ENCODE results near the gene MDP1.
"Not testable (repeated sequence)": the region's sequence is repeated elsewhere in the genome, so short reads cannot be mapped to it uniquely, and the experiment has no call there.

The MDP1 gene

DNA sequence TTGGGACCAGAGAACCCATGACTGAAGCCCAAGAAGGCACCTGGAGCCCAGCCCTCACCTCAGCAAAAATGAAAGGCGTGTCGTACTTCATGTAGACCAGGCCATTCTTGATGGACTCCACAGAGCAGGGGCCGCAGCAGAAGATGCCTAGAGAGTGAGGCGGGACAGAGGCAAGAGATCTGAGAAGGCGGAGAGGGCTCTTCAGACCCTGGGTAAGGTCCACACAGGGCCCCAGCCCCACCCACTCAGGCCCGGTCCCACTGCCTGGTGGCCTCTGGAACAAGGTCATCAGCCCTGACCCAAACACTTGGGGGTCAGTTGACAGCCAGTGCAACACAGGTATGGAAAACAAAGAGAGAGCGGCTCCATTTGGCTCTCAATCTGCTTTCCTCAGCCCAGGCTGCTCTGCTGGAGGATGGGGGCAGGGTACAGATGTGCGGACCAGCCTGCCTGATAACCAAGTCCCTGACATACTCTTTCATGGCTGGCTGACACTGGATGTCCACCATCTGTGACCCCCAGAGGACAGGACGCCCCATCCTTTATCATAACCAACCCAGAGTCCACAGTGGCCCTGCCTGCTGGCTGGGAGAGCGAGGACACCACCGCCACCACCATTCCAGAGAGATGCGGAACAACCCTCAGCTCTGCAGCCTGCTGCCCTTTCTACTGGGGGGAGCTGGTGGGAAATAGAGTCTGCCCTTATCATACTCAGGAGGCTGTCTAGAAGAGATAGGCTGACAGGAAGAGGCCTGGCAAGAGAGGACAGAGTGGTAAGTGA lies 40.3 kb upstream of the MDP1 start:
- CTCF ChIA-PET: interaction anchor here (1.0 to 1.1 kb wide), 3 partner anchors 40 to 52 kb away, joined by 3 to 4 read pairs (median 4); no protein-coding TSS in a partner anchor
- no peaks in the 10 kb centered on the region for H3K27me3 Mint-ChIP-seq
- no peak for DNase-seq
- no peaks in the 10 kb centered on the region for H3K9me3 Mint-ChIP-seq
- H3K4me3 Mint-ChIP-seq: no peak overlapping the region
- no peak overlapping the region for H3K27ac Mint-ChIP-seq
- H3K36me3 Mint-ChIP-seq: peaks cover 5% of the 10 kb centered on the region
- H3K4me1 Mint-ChIP-seq: peaks cover 5% of the 10 kb centered on the region

DNA sequence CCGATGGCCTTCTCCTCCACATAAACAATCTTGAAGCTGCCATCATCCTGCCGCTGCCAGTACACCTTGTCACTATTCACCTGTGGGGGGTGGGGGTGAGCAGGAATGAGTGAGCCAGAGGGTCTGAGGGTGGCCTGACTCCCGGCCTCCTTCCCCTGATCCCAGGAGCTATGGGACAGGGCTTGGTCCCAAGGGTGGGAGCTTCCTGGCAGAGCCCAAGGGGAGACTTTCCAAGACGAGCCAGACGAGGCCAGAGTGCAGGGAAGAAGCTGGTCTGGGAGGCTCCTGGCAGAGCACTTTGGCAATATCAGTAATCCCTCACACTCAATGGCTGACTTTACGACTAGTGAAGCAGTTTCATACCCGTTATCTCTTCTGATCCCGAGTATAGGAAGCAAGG lies 39.6 kb upstream of the MDP1 start:
- DNase-seq: no peak
- H3K27ac Mint-ChIP-seq: no peak overlapping the region
- no peaks in the 10 kb centered on the region for H3K9me3 Mint-ChIP-seq
- CTCF ChIA-PET: interaction anchor here (1.0 kb wide), 1 partner anchor 41 kb away, joined by 4 read pairs; no protein-coding TSS in a partner anchor
- H3K36me3 Mint-ChIP-seq: peaks cover 5% of the 10 kb centered on the region
- H3K4me3 Mint-ChIP-seq: no peak overlapping the region
- peaks cover 12% of the 10 kb centered on the region for H3K4me1 Mint-ChIP-seq
- H3K27me3 Mint-ChIP-seq: no peaks in the 10 kb centered on the region

DNA sequence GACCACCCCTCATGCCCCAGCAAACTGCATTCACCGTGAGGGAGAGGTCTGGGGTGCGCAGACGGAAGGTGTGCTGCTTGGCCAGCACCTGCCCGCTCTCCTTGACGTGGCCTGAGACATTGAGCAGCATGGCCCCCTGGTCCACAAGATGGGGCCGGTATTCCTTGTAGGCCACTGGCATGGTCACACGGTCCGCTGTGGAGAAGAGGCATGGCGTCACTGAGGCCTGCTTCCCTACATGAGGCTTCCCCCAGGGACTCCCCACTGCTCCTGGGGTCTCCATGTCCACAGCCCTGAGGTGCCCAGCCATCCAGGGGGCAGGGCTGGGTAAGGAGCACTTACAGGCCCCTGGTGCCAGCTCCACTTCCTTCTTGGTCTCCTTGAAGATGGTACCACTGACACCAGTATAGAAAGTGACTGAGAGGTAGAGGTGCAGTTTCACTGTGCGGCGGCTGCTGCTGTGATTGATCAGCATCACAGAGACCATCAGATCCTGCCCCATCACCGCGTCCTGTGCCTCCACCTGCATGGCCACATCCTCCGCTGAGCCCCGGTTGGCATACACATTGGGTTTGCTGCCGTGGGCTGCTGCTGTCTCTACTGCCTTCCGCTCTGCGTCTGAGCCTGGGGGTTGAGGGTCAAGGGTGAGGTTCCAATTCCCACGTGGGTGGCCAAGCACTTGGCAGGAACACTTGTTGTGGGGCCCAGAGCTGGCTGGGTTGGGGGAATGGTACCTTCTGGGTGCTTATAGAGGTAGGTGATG lies 38.9 kb upstream of the MDP1 start:
- peaks cover 17% of the 10 kb centered on the region for H3K4me1 Mint-ChIP-seq
- CTCF ChIA-PET: interaction anchor here (0.6 to 1.0 kb wide), 2 partner anchors 13 to 42 kb away, joined by 3 to 4 read pairs; partner anchors contain the start of gene TINF2

DNA sequence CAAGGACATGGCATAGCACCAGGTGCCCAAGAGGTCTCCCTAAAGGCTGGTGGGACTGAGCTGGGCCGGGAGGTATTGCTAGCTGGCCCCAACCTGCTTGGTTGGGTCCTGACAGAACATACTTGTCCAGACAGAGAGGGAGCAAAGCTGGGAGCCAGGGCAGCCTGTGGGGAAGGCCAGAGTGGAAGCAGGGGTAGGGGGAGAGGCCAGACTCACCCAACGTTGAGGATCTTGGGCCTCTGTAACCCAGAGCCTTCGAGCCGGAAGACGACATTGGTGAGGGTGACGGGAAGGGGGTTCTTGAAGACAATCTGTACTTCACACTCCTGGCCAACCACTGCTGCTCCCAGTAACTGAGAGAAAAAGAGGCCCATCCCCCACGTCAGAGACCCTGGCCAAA lies 38.1 kb upstream of the MDP1 start:
- peaks cover 20% of the 10 kb centered on the region for H3K4me1 Mint-ChIP-seq
- DNase-seq: no peak
- H3K9me3 Mint-ChIP-seq: no peaks in the 10 kb centered on the region
- CTCF ChIA-PET: no interaction called here
- H3K4me3 Mint-ChIP-seq: no peak overlapping the region
- H3K36me3 Mint-ChIP-seq: peaks cover 7% of the 10 kb centered on the region
- H3K27ac Mint-ChIP-seq: no peak overlapping the region
- no peaks in the 10 kb centered on the region for H3K27me3 Mint-ChIP-seq

More for the DNA sequence above, 38.9 kb upstream of the MDP1 start:
- Mint-ChIP-seq H3K4me3 (no peak overlapping the region), H3K27me3 (no peaks in the 10 kb centered on the region), H3K9me3 (no peaks in the 10 kb centered on the region), H3K27ac (no peak overlapping the region), H3K36me3 (peaks cover 5% of the 10 kb centered on the region)
- no peak for DNase-seq

DNA sequence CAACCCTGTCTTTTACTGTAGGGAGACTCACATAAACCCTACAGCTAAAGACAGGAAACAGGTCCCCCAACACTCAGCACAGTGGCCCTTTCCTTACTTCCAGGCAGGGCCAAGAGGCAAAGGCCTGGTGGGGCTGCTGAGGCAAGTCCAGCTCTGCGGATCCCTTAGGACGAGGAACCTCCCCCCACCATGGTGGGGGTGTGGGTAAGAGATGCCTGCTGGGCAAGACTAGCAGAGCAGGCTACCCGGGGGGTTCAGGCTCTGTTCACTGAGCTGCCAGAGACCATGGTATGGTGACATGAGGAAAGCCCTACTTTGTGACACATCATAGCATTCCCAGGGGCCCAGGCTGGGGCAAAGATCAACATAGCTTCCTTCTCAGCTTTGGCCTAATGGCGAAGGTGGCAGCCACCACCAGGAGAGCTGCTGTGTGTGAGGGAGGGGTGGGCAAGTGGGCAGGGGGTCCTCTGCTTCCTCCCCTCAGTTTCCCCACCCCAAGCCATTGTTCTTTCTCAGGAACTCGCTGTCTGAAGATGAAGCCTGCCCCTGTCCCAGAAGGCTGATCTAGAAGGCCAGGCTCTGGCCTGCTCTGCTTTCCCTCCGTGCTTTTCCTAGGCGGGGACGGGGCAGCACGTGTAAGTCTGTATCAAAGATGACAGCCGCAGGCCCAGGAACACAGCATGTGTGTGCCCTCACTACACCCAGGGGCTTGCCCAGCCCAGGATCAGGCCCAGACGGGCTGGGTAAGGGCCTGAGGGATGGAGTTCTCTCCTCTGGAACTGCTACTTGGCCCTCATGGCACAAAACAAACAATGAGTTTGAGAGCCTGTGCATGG lies 36.6 kb upstream of the MDP1 start:
- H3K27ac Mint-ChIP-seq: no peak overlapping the region
- no peak overlapping the region for H3K4me3 Mint-ChIP-seq
- peaks cover 9% of the 10 kb centered on the region for H3K36me3 Mint-ChIP-seq
- no peaks in the 10 kb centered on the region for H3K9me3 Mint-ChIP-seq
- H3K27me3 Mint-ChIP-seq: no peaks in the 10 kb centered on the region
- CTCF ChIA-PET: interaction anchor here (0.7 to 2.7 kb wide), 5 partner anchors 10 to 60 kb away, joined by 3 to 12 read pairs (median 4); partner anchors contain the start of genes CIDEB, RABGGTA and TINF2
- DNase-seq: no peak
- peaks cover 30% of the 10 kb centered on the region for H3K4me1 Mint-ChIP-seq

DNA sequence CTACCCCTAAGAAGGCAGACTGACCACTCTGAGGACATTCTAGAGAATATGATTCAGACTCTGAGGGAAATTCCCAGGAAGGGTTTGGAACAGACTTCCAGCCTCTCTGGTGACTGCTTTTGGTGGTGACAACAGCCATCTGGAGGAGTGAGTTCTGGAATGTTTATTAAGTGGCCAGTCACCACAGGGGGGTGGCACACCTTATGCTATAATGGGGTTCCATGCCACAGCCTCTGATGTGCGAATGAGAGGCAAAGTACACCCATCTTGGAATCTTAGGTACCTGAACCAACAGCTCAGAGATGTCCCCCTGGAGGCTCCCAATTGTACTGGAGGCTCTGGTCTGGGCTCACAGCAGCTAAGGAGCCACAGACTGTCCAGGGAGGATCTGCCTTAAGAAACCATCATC lies 36.0 kb upstream of the MDP1 start:
- H3K27me3 Mint-ChIP-seq: no peaks in the 10 kb centered on the region
- peaks cover 9% of the 10 kb centered on the region for H3K36me3 Mint-ChIP-seq
- peaks cover 35% of the 10 kb centered on the region for H3K4me1 Mint-ChIP-seq
- no peak overlapping the region for H3K27ac Mint-ChIP-seq
- H3K4me3 Mint-ChIP-seq: no peak overlapping the region
- CTCF ChIA-PET: interaction anchor here (0.7 to 2.7 kb wide), 7 partner anchors 9 to 82 kb away, joined by 3 to 15 read pairs (median 4); partner anchors contain the start of genes CIDEB, RABGGTA and TINF2
- DNase-seq: no peak
- no peaks in the 10 kb centered on the region for H3K9me3 Mint-ChIP-seq

DNA sequence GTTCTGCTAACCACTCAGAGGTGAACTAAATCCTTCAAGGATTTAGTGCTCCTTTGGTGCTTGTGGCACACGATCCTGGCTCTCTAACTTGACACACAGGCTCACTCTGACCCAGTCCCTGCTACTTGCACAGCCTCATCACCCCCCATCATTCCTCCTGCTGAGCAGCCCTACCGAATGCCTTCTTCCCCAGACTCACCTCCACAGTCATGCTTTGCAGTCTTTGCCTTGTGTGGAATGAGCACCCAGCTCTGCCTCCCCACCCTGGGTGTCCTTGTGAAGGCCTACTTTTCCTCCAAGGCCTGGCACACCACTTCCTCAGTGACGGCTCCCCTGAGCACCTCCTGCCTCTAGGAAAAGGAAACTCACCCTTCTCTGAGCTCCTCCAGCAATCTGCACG lies 34.5 kb upstream of the MDP1 start:
- H3K36me3 Mint-ChIP-seq: peaks cover 9% of the 10 kb centered on the region
- H3K27me3 Mint-ChIP-seq: no peaks in the 10 kb centered on the region
- no peak for DNase-seq
- H3K4me1 Mint-ChIP-seq: peaks cover 40% of the 10 kb centered on the region
- no peaks in the 10 kb centered on the region for H3K9me3 Mint-ChIP-seq
- CTCF ChIA-PET: interaction anchor here (1.0 to 2.7 kb wide), 8 partner anchors 8 to 181 kb away, joined by 3 to 15 read pairs (median 6); partner anchors contain the start of genes CIDEB, RABGGTA and TINF2
- H3K27ac Mint-ChIP-seq: peak overlapping the region; percentile 53
- H3K4me3 Mint-ChIP-seq: no peak overlapping the region

DNA sequence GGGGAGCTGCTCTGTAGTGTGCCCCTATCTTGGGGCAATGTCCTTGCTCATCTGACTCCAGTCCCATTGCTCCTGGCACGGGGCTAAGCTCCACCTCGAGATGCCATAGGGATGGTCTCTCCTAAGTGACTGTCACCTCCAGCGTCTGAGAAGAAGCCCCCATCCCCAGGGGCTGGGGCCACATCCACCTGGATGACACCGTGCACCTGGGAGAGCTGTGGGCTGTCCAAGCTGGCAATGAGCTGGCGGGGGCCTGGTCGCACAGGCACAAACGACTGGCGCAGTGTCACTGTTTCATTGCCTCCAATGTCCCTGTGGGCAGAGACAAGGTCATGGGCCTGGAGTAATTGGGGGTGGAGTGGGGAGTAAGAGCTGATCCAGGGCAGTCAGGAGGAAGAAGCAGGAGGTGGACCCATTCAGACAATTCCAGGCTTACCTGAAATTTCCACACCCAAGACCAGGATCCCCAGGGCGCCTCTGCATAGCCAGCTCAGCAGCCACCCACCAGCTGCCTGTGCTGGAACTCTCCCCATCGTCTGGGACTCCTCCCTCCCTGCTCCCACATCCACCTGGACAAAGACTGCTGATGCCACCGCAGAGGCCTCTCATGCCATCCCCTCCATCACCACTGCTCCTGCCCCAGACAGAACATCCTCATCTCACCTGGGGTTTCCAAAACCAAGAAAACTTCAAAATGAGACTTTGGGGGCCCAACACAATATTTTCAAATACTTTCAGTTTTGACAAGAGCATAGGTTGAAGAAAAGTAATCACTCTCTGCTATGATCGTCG lies 33.6 kb upstream of the MDP1 start:
- no peak for DNase-seq
- Mint-ChIP-seq H3K27ac (no peak overlapping the region), H3K9me3 (no peaks in the 10 kb centered on the region), H3K36me3 (peaks cover 9% of the 10 kb centered on the region), H3K27me3 (no peaks in the 10 kb centered on the region), H3K4me3 (no peak overlapping the region), H3K4me1 (peaks cover 45% of the 10 kb centered on the region)
- CTCF ChIA-PET: interaction anchor here (0.9 to 9.1 kb wide), 5 partner anchors 22 to 182 kb away, joined by 3 to 223 read pairs (median 4); partner anchors contain the start of genes CIDEB, DHRS1, NOP9 and RABGGTA

DNA sequence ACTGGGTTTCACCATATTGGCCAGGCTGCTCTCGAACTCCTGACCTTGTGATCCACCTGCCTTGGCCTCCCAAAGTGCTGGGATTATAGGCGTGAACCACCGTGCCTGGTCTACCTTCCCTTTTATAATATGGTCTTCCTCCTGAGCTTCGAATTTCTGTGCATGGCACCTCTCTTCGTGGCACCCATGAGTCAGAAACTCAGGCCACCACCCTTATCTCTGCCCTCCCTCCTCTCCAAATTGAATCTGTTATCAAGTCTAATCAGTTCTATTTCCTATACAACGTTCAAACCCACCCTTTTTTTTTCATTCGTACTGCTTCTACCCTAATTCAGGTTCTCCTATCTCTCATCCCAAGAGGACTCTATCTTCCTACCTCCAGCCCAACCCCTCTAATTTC lies 31.6 kb upstream of the MDP1 start:
- Mint-ChIP-seq H3K27me3 (no peaks in the 10 kb centered on the region), H3K4me1 (peaks cover 57% of the 10 kb centered on the region), H3K4me3 (peak overlapping the region; percentile 2), H3K36me3 (peaks cover 3% of the 10 kb centered on the region), H3K9me3 (no peaks in the 10 kb centered on the region), H3K27ac (peak overlapping the region; percentile 90)
- no peak for DNase-seq
- CTCF ChIA-PET: interaction anchor here (1.0 to 9.1 kb wide), 15 partner anchors 21 to 184 kb away, joined by 3 to 223 read pairs (median 6); partner anchors contain the start of genes CIDEB, DHRS1, LTB4R2 and NOP9

DNA sequence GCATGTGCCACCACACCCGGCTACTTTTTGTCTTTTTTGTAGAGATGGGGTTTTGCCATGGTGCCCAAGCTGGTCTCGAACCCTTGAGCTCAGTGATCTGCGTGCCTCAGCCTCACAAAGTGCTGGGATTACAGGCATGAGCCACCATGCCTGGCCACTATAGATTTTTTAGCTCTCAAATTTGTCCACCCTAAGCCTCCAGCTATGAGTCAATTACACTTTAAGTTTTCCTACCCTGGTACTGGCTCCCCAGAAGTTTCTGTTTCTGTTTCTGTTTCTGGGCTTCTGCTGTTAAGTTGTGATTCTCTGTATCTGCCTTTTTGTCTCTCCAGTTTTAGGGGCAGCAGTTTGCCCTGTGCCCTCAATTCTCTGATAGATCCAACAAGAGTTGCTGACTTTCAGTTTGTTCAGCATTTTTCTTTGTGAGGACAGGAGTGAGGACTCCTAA lies 30.9 kb upstream of the MDP1 start:
- CTCF ChIA-PET: interaction anchor here (1.0 to 9.1 kb wide), 13 partner anchors 22 to 185 kb away, joined by 3 to 223 read pairs (median 9); partner anchors contain the start of genes CIDEB, DHRS1, LTB4R2 and NOP9
- Mint-ChIP-seq H3K36me3 (peaks cover 6% of the 10 kb centered on the region), H3K27ac (peak overlapping the region; percentile 90), H3K27me3 (no peaks in the 10 kb centered on the region), H3K4me3 (peak overlapping the region; percentile 43), H3K4me1 (peaks cover 60% of the 10 kb centered on the region), H3K9me3 (no peaks in the 10 kb centered on the region)
- peak; percentile 48 for DNase-seq

DNA sequence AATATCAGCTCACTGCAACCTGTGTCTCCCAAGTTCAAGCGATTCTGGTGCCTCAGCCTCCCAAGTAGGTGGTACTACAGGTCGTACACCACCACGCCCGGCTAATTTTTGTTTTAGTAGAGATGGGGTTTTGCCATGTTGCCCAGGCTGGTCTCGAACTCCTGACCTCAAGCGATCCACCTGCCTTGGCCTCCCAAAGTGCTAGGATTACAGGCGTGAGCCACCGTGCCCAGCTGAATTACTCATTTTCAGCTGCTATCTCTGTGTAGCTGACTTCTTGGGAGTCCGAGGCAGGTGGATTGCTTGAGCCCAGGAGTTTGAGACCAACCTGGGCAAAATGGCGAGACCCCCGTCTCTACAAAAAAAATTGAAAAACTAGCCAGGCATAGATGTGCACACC lies 29.5 kb upstream of the MDP1 start:
- DNase-seq, H3K27ac Mint-ChIP-seq, H3K4me3 Mint-ChIP-seq, H3K9me3 Mint-ChIP-seq, H3K27me3 Mint-ChIP-seq: not testable (repeated sequence)
- CTCF ChIA-PET: interaction anchor here (0.8 to 9.1 kb wide), 10 partner anchors 26 to 86 kb away, joined by 3 to 223 read pairs (median 5); partner anchors contain the start of genes CHMP4A, CIDEB, DHRS1 and LTB4R2
- Mint-ChIP-seq H3K4me1 (peaks cover 57% of the 10 kb centered on the region), H3K36me3 (peaks cover 13% of the 10 kb centered on the region)

DNA sequence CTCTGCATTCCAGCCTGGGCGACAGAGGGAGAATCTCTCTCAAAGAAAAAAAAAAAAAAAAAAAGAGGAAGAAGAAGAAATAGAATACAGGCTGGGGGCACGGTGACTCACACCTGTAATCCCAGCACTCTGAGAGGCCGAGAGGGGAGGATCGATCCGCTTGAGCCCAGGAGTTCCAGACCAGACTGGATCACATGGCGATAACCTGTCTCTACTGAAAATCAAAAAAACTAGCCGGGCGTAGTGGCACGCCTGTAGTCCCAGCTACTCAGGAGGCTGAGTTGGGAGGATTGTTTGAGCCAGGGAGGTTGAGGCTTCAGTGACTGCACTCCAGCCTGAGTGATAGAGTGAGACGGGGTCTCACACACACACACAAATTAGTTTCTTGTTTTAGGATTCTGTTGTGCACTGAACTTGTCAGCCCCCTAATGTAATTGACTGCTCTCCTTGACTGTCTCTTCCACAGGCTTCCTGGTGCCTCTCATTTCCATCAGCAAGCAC lies 27.5 kb upstream of the MDP1 start:
- peaks cover 66% of the 10 kb centered on the region for H3K4me1 Mint-ChIP-seq
- H3K27ac Mint-ChIP-seq: peak overlapping the region; percentile 97
- no peaks in the 10 kb centered on the region for H3K9me3 Mint-ChIP-seq
- peak overlapping the region; percentile 81 for H3K4me3 Mint-ChIP-seq
- no peak for DNase-seq
- CTCF ChIA-PET: interaction anchor here (0.5 to 9.1 kb wide), 23 partner anchors 8 to 680 kb away, joined by 3 to 223 read pairs (median 5); partner anchors contain the start of genes CIDEB, DCAF11, DHRS1 and GMPR2
- H3K36me3 Mint-ChIP-seq: peaks cover 28% of the 10 kb centered on the region
- H3K27me3 Mint-ChIP-seq: no peaks in the 10 kb centered on the region

All from activated naive CD4-positive, alpha-beta T cell treated with anti-CD3 and anti-CD28 coated beads, Interleukin-2, amount 10 ng/mL, durations not matched to agents 7 days and 5 days (primary cell).